ENCODE results near the gene PDE4D. TPM values are rescaled to one million over a fixed set of nuclear protein-coding genes. Genes with fewer than 3 reads are reported as not detected.

The PDE4D gene
- polyA plus RNA-seq, 1 donor, result 23.1 TPM

GRCh38 chr5:58925627-58926540 lies 967.6 kb downstream of the PDE4D start:
- no peak for DNase-seq

- DNase-seq, result no peak
Observed at GRCh38 chr5:58924306-58924705, 969.2 kb downstream of the PDE4D start.

GRCh38 chr5:58923355-58923754 lies 970.2 kb downstream of the PDE4D start:
- no peak for DNase-seq

GRCh38 chr5:58922461-58923171 lies 970.9 kb downstream of the PDE4D start:
- no peak for DNase-seq

- DNase-seq, result no peak
Observed at GRCh38 chr5:58921159-58921558, 972.4 kb downstream of the PDE4D start.

- DNase-seq, result no peak
Observed at GRCh38 chr5:58919833-58920232, 973.7 kb downstream of the PDE4D start.

Measured in left kidney (tissue), 2 donors.